B cell (primary cell): ENCODE measurements around the gene ILF3. TPM values are rescaled to one million over a fixed set of nuclear protein-coding genes. Genes with fewer than 3 reads are reported as not detected.
A peak's percentile ranks its signal among the peaks of the same experiment; 100 is the strongest.

Experiments
- ATAC-seq: fragments of 200-7000 bp; cut with Tn5 transposase; one replicate; pipeline ENCODE4 v1.10.0; 2021; ENCODE audit warnings: low read depth, mild to moderate bottlenecking, moderate number of reproducible peaks, moderate library complexity
- CTCF ChIA-PET: fragments of 350-600 bp; sonication (Branson Sonifier 250); formaldehyde crosslinking; loops from one replicate; lab custom pipeline; 2021; ENCODE audit warnings: antibody characterized with exemption, inconsistent platforms; lab: Charles Lee
- POLR2A ChIA-PET: fragments of 350-600 bp; sonication (Branson Sonifier 250); formaldehyde crosslinking; loops from one replicate; lab custom pipeline; 2021; ENCODE audit warnings: antibody characterized with exemption; lab: Charles Lee
- DNase-seq: peaks from one replicate; pipeline ENCODE4 v3.0.0; 2013
- H2AFZ ChIP-seq: 2 replicates; pipeline ENCODE4 v1.6.1; 2012; ENCODE audit warnings: mild to moderate bottlenecking, low read depth, low read length; ENCODE audit not compliant: insufficient read depth, poor library complexity, severe bottlenecking
- H3K27ac ChIP-seq, 2 donors: 1 replicate in 1 of 2; 2 replicates in 1 of 2; pipeline ENCODE4 v1.5.1; 2012 to 2013; ENCODE audit warnings: low read length in 2 of 2, mild to moderate bottlenecking in 2 of 2, moderate library complexity in 1 of 2
- H3K27me3 ChIP-seq, 4 experiments: fragments of 200-600 bp in 1 of 4; sonication (generic) in 1 of 4; replicated peaks in 1 of 4; 1 replicate in 2 of 4; 2 replicates in 2 of 4; pipeline versions ENCODE4 v1.6.1 to v1.7.0; 2013 to 2016; ENCODE audit warnings: low read length in 3 of 4, mild to moderate bottlenecking in 2 of 4, mixed read lengths in 1 of 4, moderate library complexity in 1 of 4; ENCODE audit not compliant: insufficient read depth in 4 of 4, control insufficient read depth in 3 of 4; ENCODE audit errors: control extremely low read depth in 1 of 4
- H3K36me3 ChIP-seq, 2 experiments: replicated peaks in 1 of 2; 1 replicate in 1 of 2; 2 replicates in 1 of 2; pipeline versions ENCODE4 v1.6.1 to v1.7.1; 2013; ENCODE audit warnings: low read length in 1 of 2; ENCODE audit not compliant: insufficient read depth in 2 of 2, control insufficient read depth in 1 of 2; ENCODE audit errors: control extremely low read depth in 1 of 2, extremely low read depth in 1 of 2
- H3K4me1 ChIP-seq, 2 donors: fragments of 200-600 bp in 1 of 2; sonication (generic) in 1 of 2; 1 replicate in 1 of 2; 2 replicates in 1 of 2; pipeline versions ENCODE4 v1.5.1 to v1.6.1; 2013 to 2017; ENCODE audit warnings: low read length in 2 of 2; ENCODE audit not compliant: control insufficient read depth in 2 of 2, insufficient read depth in 2 of 2
- H3K4me2 ChIP-seq: replicated peaks from 2 replicates; pipeline ENCODE3; 2012; ENCODE audit warnings: mild to moderate bottlenecking, low read depth, low read length; ENCODE audit not compliant: poor library complexity, severe bottlenecking
- H3K4me3 ChIP-seq, 5 experiments: fragments of 200-600 bp in 1 of 5; sonication (generic) in 1 of 5; 1 replicate in 3 of 5; 2 replicates in 2 of 5; pipeline versions ENCODE4 v1.5.1 to v1.7.0; 2011 to 2016; ENCODE audit warnings: low read length in 4 of 5, mild to moderate bottlenecking in 4 of 5, low read depth in 2 of 5, control low read depth in 1 of 5, moderate library complexity in 1 of 5; ENCODE audit not compliant: insufficient read depth in 1 of 5; ENCODE audit errors: control extremely low read depth in 1 of 5, extremely low read depth in 1 of 5
- H3K79me2 ChIP-seq: fragments of 200-600 bp; sonication (generic); one replicate; pipeline ENCODE4 v1.6.0; 2016; ENCODE audit warnings: low read length; ENCODE audit not compliant: control insufficient read depth, insufficient read depth
- H3K9ac ChIP-seq: fragments of 200-600 bp; sonication (generic); 2 replicates; pipeline ENCODE4 v1.6.1; 2017; ENCODE audit warnings: mild to moderate bottlenecking, low read length, moderate library complexity
- H3K9me3 ChIP-seq, 3 donors: one replicate each; pipeline versions ENCODE4 v1.6.1 to v1.7.1; 2013; ENCODE audit warnings: low read length in 2 of 3; ENCODE audit not compliant: control insufficient read depth in 2 of 3, insufficient read depth in 1 of 3; ENCODE audit errors: control extremely low read depth in 1 of 3
- H4K20me1 ChIP-seq: 2 replicates; pipeline ENCODE4 v1.6.0; 2012; ENCODE audit warnings: mild to moderate bottlenecking, low read length; ENCODE audit not compliant: insufficient read depth, control insufficient read depth, poor library complexity, severe bottlenecking
- H3K27ac Mint-ChIP-seq: one replicate; pipeline ENCODE4 v1.8.0; 2021; ENCODE audit warnings: mixed read lengths
- H3K27me3 Mint-ChIP-seq: one replicate; pipeline ENCODE4 v1.8.0; 2021; ENCODE audit warnings: mixed read lengths
- H3K4me1 Mint-ChIP-seq: one replicate; pipeline ENCODE4 v1.8.0; 2021; ENCODE audit warnings: mixed read lengths
- H3K4me3 Mint-ChIP-seq: one replicate; pipeline ENCODE4 v1.8.0; 2021; ENCODE audit warnings: mixed read lengths
- H3K9me3 Mint-ChIP-seq: one replicate; pipeline ENCODE4 v1.8.0; 2022; ENCODE audit warnings: mixed read lengths; ENCODE audit not compliant: insufficient read depth
- EZH2 ChIP-seq: IDR thresholded peaks from 2 replicates; pipeline ENCODE4 v1.6.1; 2012; ENCODE audit warnings: borderline replicate concordance, low read depth, mild to moderate bottlenecking, moderate library complexity, low read length; ENCODE audit not compliant: insufficient read depth, poor library complexity, severe bottlenecking
- WGBS: methylation state at CpG from one replicate; pipeline ENCODE4 v1.1.5; 2013; ENCODE audit warnings: missing lambda C conversion rate; ENCODE audit not compliant: insufficient coverage; 5-methylcytosine and 5-hydroxymethylcytosine counted together
- intact Hi-C: fragments of 100-400 bp; cut with micrococcal nuclease; formaldehyde crosslinking; loops from one replicate; pipeline ENCODE4 v1.10.0; 2022
- polyA plus RNA-seq: library from polyadenylated mRNA; depleted of rRNA; stranded (reverse); fragments of >200 nt; gene quantifications from 2 replicates; pipeline ENCODE4 v1.2.3, GENCODE V29; 2012
- total RNA-seq, 2 donors: library from RNA; stranded (reverse); fragments of 120-200 nt in 1 of 2; gene quantifications; 1 replicate in 1 of 2; 2 replicates in 1 of 2; pipeline versions ENCODE4 v1.2.3 to v1.2.4, GENCODE V29; 2013 to 2022
- TF ChIP-seq, protein P1 (sequence below): fragments of 200-600 bp; IDR thresholded peaks from one replicate; pipeline ENCODE4 v1.8.0; 2022; ENCODE audit warnings: antibody characterized with exemption, mild to moderate bottlenecking

ILF3 gene
- total and polyA plus RNA-seq, 2 donors (not counting 1 experiment from before 2014, with no cell fraction given): 189 to 359 TPM

- Histone ChIP-seq H3K27ac (peak overlapping the region in 1 of 2 donors; percentile 39), H2AFZ (no peak overlapping the region), H3K79me2 (peaks cover 91% of the 10 kb centered on the region), H4K20me1 (peaks cover 89% of the 10 kb centered on the region), H3K4me2 (peak overlapping the region; percentile 30), H3K27me3 (no peaks in the 10 kb centered on the region), H3K4me3 (no peak overlapping the region), H3K9ac (no peak overlapping the region), H3K4me1 (peaks cover 6 to 35% of the 10 kb centered on the region in 2 donors), H3K9me3 (no peaks in the 10 kb centered on the region), H3K36me3 (peaks cover 4 to 63% of the 10 kb centered on the region in 2 experiments)
- no peak overlapping the region for H3K4me3 Mint-ChIP-seq
- peak overlapping the region; percentile 56 for H3K27ac Mint-ChIP-seq
- CTCF ChIA-PET: interaction anchor here (0.9 to 1.6 kb wide), 2 partner anchors 39 to 43 kb away, joined by 3 to 4 read pairs; no protein-coding TSS in a partner anchor
- POLR2A ChIA-PET: interaction anchor here (0.6 kb wide), 1 partner anchor 29 kb away, joined by 3 read pairs; no protein-coding TSS in a partner anchor
- 83% methylated on average over 6 of the region's 6 CpGs for WGBS
- intact Hi-C loops: no loop called here
- ATAC-seq (peak; percentile 41), DNase-seq (no peak)
- no peak for TF ChIP-seq EZH2
- TF ChIP-seq, protein P1, sequence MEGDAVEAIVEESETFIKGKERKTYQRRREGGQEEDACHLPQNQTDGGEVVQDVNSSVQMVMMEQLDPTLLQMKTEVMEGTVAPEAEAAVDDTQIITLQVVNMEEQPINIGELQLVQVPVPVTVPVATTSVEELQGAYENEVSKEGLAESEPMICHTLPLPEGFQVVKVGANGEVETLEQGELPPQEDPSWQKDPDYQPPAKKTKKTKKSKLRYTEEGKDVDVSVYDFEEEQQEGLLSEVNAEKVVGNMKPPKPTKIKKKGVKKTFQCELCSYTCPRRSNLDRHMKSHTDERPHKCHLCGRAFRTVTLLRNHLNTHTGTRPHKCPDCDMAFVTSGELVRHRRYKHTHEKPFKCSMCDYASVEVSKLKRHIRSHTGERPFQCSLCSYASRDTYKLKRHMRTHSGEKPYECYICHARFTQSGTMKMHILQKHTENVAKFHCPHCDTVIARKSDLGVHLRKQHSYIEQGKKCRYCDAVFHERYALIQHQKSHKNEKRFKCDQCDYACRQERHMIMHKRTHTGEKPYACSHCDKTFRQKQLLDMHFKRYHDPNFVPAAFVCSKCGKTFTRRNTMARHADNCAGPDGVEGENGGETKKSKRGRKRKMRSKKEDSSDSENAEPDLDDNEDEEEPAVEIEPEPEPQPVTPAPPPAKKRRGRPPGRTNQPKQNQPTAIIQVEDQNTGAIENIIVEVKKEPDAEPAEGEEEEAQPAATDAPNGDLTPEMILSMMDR: no peak
- no peaks in the 10 kb centered on the region for H3K9me3 Mint-ChIP-seq
- H3K27me3 Mint-ChIP-seq: no peaks in the 10 kb centered on the region
- peaks cover 38% of the 10 kb centered on the region for H3K4me1 Mint-ChIP-seq
These were observed 29.6 kb upstream of the ILF3 start for GRCh38 chr19:10624585-10624984.

DNA sequence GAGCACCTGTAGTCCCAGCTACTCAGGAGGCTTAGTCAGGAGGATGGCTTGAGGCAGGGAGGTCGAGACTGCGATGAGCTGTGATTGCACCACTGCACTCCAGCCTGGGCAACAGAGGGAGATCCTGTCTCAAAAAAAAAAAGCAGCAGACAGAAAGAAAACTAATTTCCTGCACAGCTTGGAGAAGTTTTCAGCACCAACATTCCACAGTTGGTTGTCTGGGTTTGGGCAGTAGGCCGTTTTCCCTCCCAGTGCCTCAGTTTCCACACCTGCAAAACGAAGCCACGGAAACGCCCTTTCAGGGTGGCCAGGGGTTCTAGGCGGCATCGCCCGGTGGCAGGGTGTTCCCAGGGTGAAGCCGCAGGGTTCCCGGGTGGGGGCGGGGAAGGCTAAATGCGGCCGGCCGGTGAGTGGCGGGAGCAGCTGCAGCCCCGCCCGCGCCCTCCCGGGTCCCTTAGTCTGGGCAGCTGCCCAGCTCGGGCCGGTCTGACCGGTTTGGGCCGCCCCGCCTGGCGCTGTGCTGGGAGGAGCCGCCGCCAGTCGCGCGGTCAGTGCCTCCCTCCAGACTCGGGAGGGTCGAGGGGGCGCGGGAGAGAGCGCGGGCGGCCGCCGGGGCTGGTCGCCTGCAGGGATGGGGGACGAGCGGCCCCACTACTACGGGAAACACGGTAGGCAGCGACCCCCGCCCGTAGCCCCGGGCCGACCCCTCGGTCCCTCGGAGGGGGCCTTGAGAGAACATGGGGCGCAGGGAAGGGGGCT, 29.0 kb upstream of the ILF3 start, which contains the start of gene SLC44A2:
Gene SLC44A2, plus strand, starts transcription at position 551 of the 759 bp plus-strand sequence. Its CDS starts 81 bp downstream, at position 632.
- H3K79me2 ChIP-seq: peaks cover 88% of the 10 kb centered on the region
- ChIA-PET POLR2A (interaction anchor here (0.6 kb wide), 1 partner anchor 29 kb away, joined by 3 read pairs; no protein-coding TSS in a partner anchor), CTCF (interaction anchor here (0.9 to 1.6 kb wide), 2 partner anchors 40 to 44 kb away, joined by 3 to 4 read pairs; no protein-coding TSS in a partner anchor)
- intact Hi-C loops: no loop called here
- no peak within 1 kb of the TSS for H3K4me3 Mint-ChIP-seq
- no peaks in the 10 kb centered on the region for H3K9me3 Mint-ChIP-seq
- peaks cover 4 to 62% of the 10 kb centered on the region in 2 experiments for H3K36me3 ChIP-seq
- peak within 1 kb of the TSS; percentile 56 for H3K27ac Mint-ChIP-seq
- H3K27me3 ChIP-seq: no peaks in the 10 kb centered on the region
- peak within 1 kb of the TSS; percentile 30 for H3K4me2 ChIP-seq
- DNase-seq (no peak), ATAC-seq (no peak)
- peaks cover 6 to 35% of the 10 kb centered on the region in 2 donors for H3K4me1 ChIP-seq
- no peak within 1 kb of the TSS for H2AFZ ChIP-seq
- H4K20me1 ChIP-seq: peaks cover 83% of the 10 kb centered on the region
- no peaks in the 10 kb centered on the region for H3K9me3 ChIP-seq
- H3K27me3 Mint-ChIP-seq: no peaks in the 10 kb centered on the region
- 91% methylated on average over 49 of the region's 53 CpGs for WGBS
- H3K27ac ChIP-seq: peak within 1 kb of the TSS in 1 of 2 donors; percentile 39
- H3K9ac ChIP-seq: no peak within 1 kb of the TSS
- no peak for TF ChIP-seq EZH2
- TF ChIP-seq, protein P1: no peak
- no peak within 1 kb of the TSS for H3K4me3 ChIP-seq
- H3K4me1 Mint-ChIP-seq: peaks cover 38% of the 10 kb centered on the region
